Psoas muscle (tissue), 8 donors: ENCODE results near the gene ARMC7. TPM values are rescaled to one million over a fixed set of nuclear protein-coding genes. Genes with fewer than 3 reads are reported as not detected.

ENCODE experiments used
- ATAC-seq, 4 donors: fragments of 200-7000 bp; cut with Tn5 transposase; one replicate each; pipeline ENCODE4 v1.9.1; 2020; ENCODE audit warnings: moderate library complexity in 3 of 4, mild to moderate bottlenecking in 2 of 4
- DNase-seq, 2 donors: peaks; one replicate each; pipeline ENCODE4 v3.0.0-alpha.2; 2020
- H3K27ac ChIP-seq: fragments of 200-600 bp; one replicate; pipeline ENCODE4 v1.8.0; 2022
- H3K27me3 ChIP-seq, 3 donors: fragments of 200-600 bp in 1 of 3; one replicate each; pipeline versions ENCODE4 v1.6.1 to v1.8.0; 2013 to 2022; ENCODE audit warnings: low read length in 2 of 3, mild to moderate bottlenecking in 2 of 3, moderate library complexity in 1 of 3; ENCODE audit not compliant: insufficient read depth in 3 of 3
- H3K36me3 ChIP-seq, 2 donors: fragments of 200-600 bp in 1 of 2; one replicate each; pipeline versions ENCODE4 v1.6.1 to v1.8.0; 2013 to 2022; ENCODE audit warnings: low read depth in 1 of 2, mild to moderate bottlenecking in 1 of 2, moderate library complexity in 1 of 2; ENCODE audit not compliant: insufficient read depth in 1 of 2
- H3K4me1 ChIP-seq: fragments of 200-600 bp; one replicate; pipeline ENCODE4 v1.8.0; 2022
- H3K4me3 ChIP-seq: fragments of 200-600 bp; one replicate; pipeline ENCODE4 v1.8.0; 2022; ENCODE audit warnings: mild to moderate bottlenecking
- H3K9me3 ChIP-seq: fragments of 200-600 bp; one replicate; pipeline ENCODE4 v1.8.0; 2022
- CTCF ChIP-seq: fragments of 200-600 bp; IDR thresholded peaks from one replicate; pipeline ENCODE4 v1.8.0; 2022; ENCODE audit warnings: antibody characterized with exemption
- WGBS, 3 donors: extraction: QIAGEN DNeasy Blood & Tissue Kit; methylation state at CpG; one replicate each; pipeline versions ENCODE4 v1.1.6 to v1.1.7; 2013; 5-methylcytosine and 5-hydroxymethylcytosine counted together
- intact Hi-C, 2 donors: fragments of 100-400 bp; cut with DNase I; formaldehyde crosslinking; loops; one replicate each; pipeline versions ENCODE4 v1.11.0 to v1.14.2; 2022
- polyA plus RNA-seq, 3 donors: library from polyadenylated mRNA; stranded (reverse); fragments of 200-250 nt; gene quantifications; one replicate each; pipeline ENCODE4 v1.2.3, GENCODE V29; 2013
- total RNA-seq, 4 donors: library from RNA; stranded (reverse); fragmentation: NEBNext Ultra II Directional in 2 of 4; extraction: Animal tissue kit (Norgen Biotek cat#: 25700) in 2 of 4; gene quantifications; one replicate each; pipeline versions ENCODE4 v1.2.1 to v1.2.4, GENCODE V29; 2021 to 2023
- donor health status: healthy with polysubstance abuse.
- donor health status: DM: no; HTN: no; CAD: no; lungs with moderate emphysema.
- donor health status: Bipolar disorder and iron deficiency.
- donor health status: healthy.
- donor health status: DM: yes; HTN: yes; CAD: no.
- donor health status: DM: no; HTN: no; CAD: no.
- donor health status: DM: no; HTN: no; CAD: no.
- donor health status: DM: yes; HTN: yes; CAD: no.

The ARMC7 gene
- total and polyA plus RNA-seq, 7 donors, result 2.7 to 7.0 (median 3.9) TPM

- TF ChIP-seq CTCF, result no peak
- WGBS, 3 donors, result 4 to 7% (median 5%) methylated on average over 56 to 69 of the region's 69 CpGs
- ATAC-seq (peak; percentile 82 to 88 (median 84)), DNase-seq (peak; percentile 92 to 94)
- Histone ChIP-seq H3K36me3 (no peaks in the 10 kb centered on the region), H3K4me3 (peak within 1 kb of the TSS; percentile 86), H3K27me3 (no peaks in the 10 kb centered on the region), H3K4me1 (peaks cover 20% of the 10 kb centered on the region), H3K9me3 (no peaks in the 10 kb centered on the region), H3K27ac (peak within 1 kb of the TSS; percentile 86)
- intact Hi-C loops, result no loop called here
Observed at GRCh38 chr17:75087558-75088453, 22.0 kb upstream of the ARMC7 start, which contains the start of gene SLC16A5. SLC16A5 (plus strand) TSS chr17:75087954; CDS start chr17:75093637, 5,683 bp downstream.

- peak; percentile 20 to 64 (median 52) for ATAC-seq
- Histone ChIP-seq H3K4me1 (peaks cover 20% of the 10 kb centered on the region), H3K9me3 (no peaks in the 10 kb centered on the region), H3K36me3 (no peaks in the 10 kb centered on the region), H3K4me3 (peak overlapping the region; percentile 86), H3K27me3 (no peaks in the 10 kb centered on the region), H3K27ac (peak overlapping the region; percentile 86)
- DNase-seq, result peak in 1 of 2 donors; percentile 70
- no peak for TF ChIP-seq CTCF
- 78 to 88% (median 82%) methylated on average over 10 to 11 of the region's 11 CpGs for WGBS, 3 donors
- intact Hi-C loops, result no loop called here
Observed at GRCh38 chr17:75088465-75089417, 21.0 kb upstream of the ARMC7 start.

- no peaks in the 10 kb centered on the region for H3K36me3 ChIP-seq
- peak in 3 of 4 donors; percentile 13 to 16 (median 15) for ATAC-seq
- WGBS, 3 donors, result 39 to 46% (median 39%) methylated on average over 19 of the region's 19 CpGs
- H3K27ac ChIP-seq, result peak overlapping the region; percentile 70
- H3K27me3 ChIP-seq, result no peaks in the 10 kb centered on the region
- H3K4me3 ChIP-seq, result peak overlapping the region; percentile 43
- TF ChIP-seq CTCF, result no peak
- intact Hi-C loops, result no loop called here
- peaks cover 24% of the 10 kb centered on the region for H3K4me1 ChIP-seq
- DNase-seq, result peak in 1 of 2 donors; percentile 73
- no peaks in the 10 kb centered on the region for H3K9me3 ChIP-seq
Observed at GRCh38 chr17:75090871-75091854, 18.6 kb upstream of the ARMC7 start.

- Histone ChIP-seq H3K27me3 (no peaks in the 10 kb centered on the region), H3K4me3 (no peak overlapping the region), H3K27ac (no peak overlapping the region), H3K9me3 (no peaks in the 10 kb centered on the region), H3K4me1 (peaks cover 29% of the 10 kb centered on the region), H3K36me3 (no peaks in the 10 kb centered on the region)
- TF ChIP-seq CTCF, result no peak
- WGBS, 3 donors, result 81 to 86% (median 86%) methylated on average over 10 of the region's 10 CpGs
- ATAC-seq (no peak), DNase-seq (no peak)
- intact Hi-C loops, result no loop called here
Observed at GRCh38 chr17:75091855-75092327, 17.9 kb upstream of the ARMC7 start.
